ENCODE data around the gene CBFA2T3. TPM values are rescaled to one million over a fixed set of nuclear protein-coding genes. Genes with fewer than 3 reads are reported as not detected.

Gene CBFA2T3
- total and polyA plus RNA-seq, 2 of the 13 experiments (the other 11 are each of a cell fraction or from before 2014, with no cell fraction given) = 0.05 TPM; not detected in 1

DNA sequence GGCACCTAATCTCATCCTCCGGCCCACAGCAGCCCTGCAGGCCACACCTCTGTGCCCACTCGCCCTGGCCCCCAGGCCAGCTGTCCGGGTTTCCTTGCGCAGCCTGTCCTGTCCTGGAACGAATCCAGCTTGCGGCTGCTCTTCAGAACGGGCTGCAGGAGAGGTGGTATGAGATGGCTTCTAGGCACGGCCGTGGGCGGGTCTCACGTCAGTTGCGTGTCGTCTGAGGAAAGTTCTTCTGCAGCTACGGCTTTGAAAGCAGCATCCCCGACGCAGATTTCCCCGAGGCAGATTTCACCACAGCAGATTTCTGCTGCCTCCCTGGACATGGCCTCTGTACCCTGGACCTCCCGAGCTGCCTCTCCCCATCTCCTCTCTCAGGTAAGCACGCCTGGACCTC lies 138.4 kb downstream of the CBFA2T3 start:
- in situ Hi-C loops (cut with HindIII; ENCODE audit: extremely low pct_ligation_motif_present, low pct_unique_long_range_greater_than_20kb) (no loop called here), intact Hi-C loops (cut with micrococcal nuclease; ENCODE audit: unreplicated experiment) (no loop called here)
- Histone ChIP-seq H3K4me3 (replicated peaks in 1 of 3; ENCODE audit: insufficient read depth in 1 of 3, low read depth in 2 of 3, low read length in 3 of 3) (no peak overlapping the region), H3K27ac (ENCODE audit: extremely low read length, insufficient read depth, low read length) (no peak overlapping the region), H4K20me1 (ENCODE audit: insufficient read depth, low read length) (no peaks in the 10 kb centered on the region), H3K79me2 (ENCODE audit: insufficient read depth, low read length) (no peaks in the 10 kb centered on the region), H3K9ac (ENCODE audit: insufficient read depth, low read depth, low read length) (no peak overlapping the region), H2AFZ (ENCODE audit: low read length) (no peak overlapping the region), H3K9me3 (ENCODE audit: low read length) (no peaks in the 10 kb centered on the region), H3K36me3 (replicated peaks in 1 of 2; ENCODE audit: control insufficient read depth in 1 of 2, insufficient read depth in 2 of 2, low read length in 2 of 2) (no peaks in the 10 kb centered on the region), H3K4me1 (ENCODE audit: insufficient read depth, low read length) (no peaks in the 10 kb centered on the region), H3K4me2 (ENCODE audit: low read depth, low read length) (no peak overlapping the region), H3K27me3 (ENCODE audit: control insufficient read depth in 1 of 2, insufficient read depth in 2 of 2, low read length in 2 of 2) (no peaks in the 10 kb centered on the region)
- DNase-seq (ENCODE audit: low spot score) = no peak
- WGBS (ENCODE audit: low lambda C conversion rate) = 88% methylated on average over 12 of the region's 19 CpGs
- FAIRE-seq = no peak
- ChIA-PET CTCF (ENCODE audit: low intra/inter-chr PET ratio, low total read pairs) (interaction anchor here (0.7 to 2.5 kb wide), 5 partner anchors 19 to 330 kb away, joined by 4 to 22 read pairs (median 12); partner anchors contain the start of genes GALNS, RNF166 and TRAPPC2L), POLR2A (interaction anchor here (1.0 to 1.1 kb wide), 2 partner anchors 29 to 363 kb away, joined by 3 to 5 read pairs; no protein-coding TSS in a partner anchor)
- no peak for ATAC-seq
- TF ChIP-seq, protein P1, sequence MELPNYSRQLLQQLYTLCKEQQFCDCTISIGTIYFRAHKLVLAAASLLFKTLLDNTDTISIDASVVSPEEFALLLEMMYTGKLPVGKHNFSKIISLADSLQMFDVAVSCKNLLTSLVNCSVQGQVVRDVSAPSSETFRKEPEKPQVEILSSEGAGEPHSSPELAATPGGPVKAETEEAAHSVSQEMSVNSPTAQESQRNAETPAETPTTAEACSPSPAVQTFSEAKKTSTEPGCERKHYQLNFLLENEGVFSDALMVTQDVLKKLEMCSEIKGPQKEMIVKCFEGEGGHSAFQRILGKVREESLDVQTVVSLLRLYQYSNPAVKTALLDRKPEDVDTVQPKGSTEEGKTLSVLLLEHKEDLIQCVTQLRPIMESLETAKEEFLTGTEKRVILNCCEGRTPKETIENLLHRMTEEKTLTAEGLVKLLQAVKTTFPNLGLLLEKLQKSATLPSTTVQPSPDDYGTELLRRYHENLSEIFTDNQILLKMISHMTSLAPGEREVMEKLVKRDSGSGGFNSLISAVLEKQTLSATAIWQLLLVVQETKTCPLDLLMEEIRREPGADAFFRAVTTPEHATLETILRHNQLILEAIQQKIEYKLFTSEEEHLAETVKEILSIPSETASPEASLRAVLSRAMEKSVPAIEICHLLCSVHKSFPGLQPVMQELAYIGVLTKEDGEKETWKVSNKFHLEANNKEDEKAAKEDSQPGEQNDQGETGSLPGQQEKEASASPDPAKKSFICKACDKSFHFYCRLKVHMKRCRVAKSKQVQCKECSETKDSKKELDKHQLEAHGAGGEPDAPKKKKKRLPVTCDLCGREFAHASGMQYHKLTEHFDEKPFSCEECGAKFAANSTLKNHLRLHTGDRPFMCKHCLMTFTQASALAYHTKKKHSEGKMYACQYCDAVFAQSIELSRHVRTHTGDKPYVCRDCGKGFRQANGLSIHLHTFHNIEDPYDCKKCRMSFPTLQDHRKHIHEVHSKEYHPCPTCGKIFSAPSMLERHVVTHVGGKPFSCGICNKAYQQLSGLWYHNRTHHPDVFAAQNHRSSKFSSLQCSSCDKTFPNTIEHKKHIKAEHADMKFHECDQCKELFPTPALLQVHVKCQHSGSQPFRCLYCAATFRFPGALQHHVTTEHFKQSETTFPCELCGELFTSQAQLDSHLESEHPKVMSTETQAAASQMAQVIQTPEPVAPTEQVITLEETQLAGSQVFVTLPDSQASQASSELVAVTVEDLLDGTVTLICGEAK (IDR thresholded peaks at IDR 0.05) = no peak
- TF ChIP-seq, protein P1 (CRISPR knock-in tag; IDR thresholded peaks at IDR 0.05) = 0 out of 2 replicates have a peak, but pooled peaks have one; percentile 27
- TF ChIP-seq ZNF274 (CRISPR knock-in tag; IDR thresholded peaks at IDR 0.05) (no peak), EED (CRISPR knock-in tag; IDR thresholded peaks at IDR 0.05) (no peak), ZNF225 (CRISPR knock-in tag; IDR thresholded peaks at IDR 0.05) (peak; percentile 13; the same call in 1 of the 2 replicates), YEATS4 (CRISPR knock-in tag; IDR thresholded peaks at IDR 0.05; ENCODE audit: borderline replicate concordance) (0 out of 2 replicates have a peak, but pooled peaks have one; percentile 6)
- no TSS peak for BruUV-seq (replicated peaks)

Measured in HepG2 (cell line).